Activated CD8-positive, alpha-beta memory T cell treated with anti-CD3 and anti-CD28 coated beads, Interleukin-2, amount 50 U/mL, for 1 hour (primary cell): ENCODE results near the gene NAXD.
"Not testable (repeated sequence)": the region's sequence is repeated elsewhere in the genome, so short reads cannot be mapped to it uniquely, and the experiment has no call there.

Experiments used
- DNase-seq: peaks from one replicate; pipeline ENCODE4 v3.0.0-alpha.2; 2020; ENCODE audit errors: extremely low read depth

The NAXD gene

GRCh38 chr13:110663491-110663890, 48.1 kb downstream of the NAXD start:
- no peak for DNase-seq

DNA sequence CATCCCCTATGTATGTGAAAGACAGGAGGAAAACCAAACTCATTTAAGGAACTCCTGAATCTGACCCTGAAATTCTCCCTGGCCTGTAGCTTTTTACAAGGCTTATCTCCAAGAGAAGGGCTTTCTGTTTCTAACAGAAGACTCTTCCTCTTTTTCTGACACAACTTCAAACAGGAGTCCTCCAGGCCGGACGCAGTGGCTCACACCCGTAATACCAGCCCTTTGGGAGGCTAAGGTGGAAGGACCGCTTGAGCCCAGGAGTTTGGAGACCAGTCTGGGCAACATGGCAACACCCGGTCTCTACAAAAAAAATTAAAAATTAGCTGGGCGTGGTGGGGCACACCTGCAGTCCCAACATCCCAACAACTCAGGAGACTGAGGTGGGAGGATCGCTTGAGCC, 48.7 kb downstream of the NAXD start:
- DNase-seq: no peak

GRCh38 chr13:110664673-110665072, 49.3 kb downstream of the NAXD start:
- DNase-seq: no peak

GRCh38 chr13:110665491-110666254, 50.3 kb downstream of the NAXD start:
- DNase-seq: no peak

GRCh38 chr13:110666255-110666533, 50.8 kb downstream of the NAXD start:
- DNase-seq: no peak

DNA sequence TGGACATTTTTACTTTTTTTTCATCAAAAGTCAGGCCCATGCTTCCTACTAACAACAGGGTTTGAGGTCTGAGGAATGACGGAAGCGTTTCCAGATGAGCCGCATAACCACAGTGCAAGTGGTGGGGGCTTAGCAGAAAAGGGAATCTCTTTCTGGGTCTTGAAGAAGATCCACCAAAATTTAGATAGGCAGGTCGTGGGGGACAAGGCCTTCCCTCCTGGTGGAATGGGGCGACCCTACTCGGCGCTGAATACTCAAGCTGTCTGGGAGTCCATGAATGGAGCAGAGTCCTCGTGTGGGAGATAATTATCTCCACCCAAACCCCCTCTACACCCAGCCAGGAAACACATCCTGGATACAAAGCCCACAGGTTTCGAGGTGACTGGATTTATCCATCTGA, 53.7 kb downstream of the NAXD start:
- no peak for DNase-seq

DNA sequence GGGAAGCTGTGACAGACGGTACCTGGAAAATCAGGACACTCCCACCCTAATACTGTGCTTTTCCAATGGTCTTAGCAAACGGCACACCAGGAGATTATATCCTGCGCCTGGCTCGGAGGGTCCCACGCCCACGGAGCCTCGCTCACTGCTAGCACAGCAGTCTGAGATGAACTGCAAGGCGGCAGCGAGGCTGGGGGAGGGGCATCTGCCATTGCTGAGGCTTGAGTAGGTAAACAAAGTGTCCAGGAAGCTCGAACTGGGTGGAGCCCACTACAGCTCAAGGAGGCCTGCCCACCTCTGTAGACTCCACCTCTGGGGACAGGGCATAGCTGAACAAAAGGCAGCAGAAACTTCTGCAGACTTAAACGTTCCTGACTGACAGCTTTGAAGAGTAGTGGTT, 54.5 kb downstream of the NAXD start:
- not testable (repeated sequence) for DNase-seq

DNA sequence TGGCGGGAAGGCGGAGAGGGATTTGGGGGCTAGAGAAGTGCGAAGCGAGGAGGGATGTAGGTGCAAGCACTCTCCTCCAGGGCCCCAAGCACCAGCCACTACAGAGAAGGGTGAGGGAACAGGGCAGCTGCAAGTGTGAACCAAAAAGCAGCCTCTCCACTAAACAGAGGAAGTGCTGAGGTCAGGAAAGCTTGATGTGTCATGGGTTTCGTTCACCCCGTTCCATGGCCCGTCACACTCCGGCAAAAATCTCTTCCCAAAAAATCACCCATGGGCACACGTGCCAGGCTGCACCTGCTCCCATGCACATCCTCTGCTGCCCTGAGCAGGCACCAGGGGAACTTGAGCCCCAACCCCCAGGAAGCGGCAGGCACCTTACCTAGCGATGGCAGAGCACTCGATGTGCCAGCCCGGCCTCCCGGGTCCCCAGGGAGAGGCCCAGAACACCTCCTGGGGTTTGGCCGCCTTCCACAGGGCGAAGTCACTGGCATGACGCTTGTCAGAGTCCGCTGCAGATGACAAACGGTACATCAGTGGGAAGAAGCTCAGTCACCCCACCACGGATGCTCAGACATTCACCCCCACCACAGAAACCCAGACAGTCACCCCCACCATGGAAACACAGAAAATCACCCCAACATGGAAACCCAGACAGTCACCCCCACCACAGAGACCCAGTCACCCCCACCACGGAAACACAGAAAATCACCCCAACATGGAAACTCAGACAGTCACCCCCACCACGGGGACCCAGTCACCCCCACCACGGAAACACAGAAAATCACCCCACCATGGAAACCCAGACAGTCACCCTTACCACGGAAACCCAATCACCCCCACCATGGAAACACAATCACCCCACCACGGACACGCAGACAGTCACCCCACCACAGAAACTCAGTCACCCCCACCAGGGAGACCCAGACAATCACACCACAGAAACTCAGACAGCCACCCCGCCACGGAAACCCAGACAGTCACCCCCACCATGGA, 61.5 kb downstream of the NAXD start:
- no peak for DNase-seq

DNA sequence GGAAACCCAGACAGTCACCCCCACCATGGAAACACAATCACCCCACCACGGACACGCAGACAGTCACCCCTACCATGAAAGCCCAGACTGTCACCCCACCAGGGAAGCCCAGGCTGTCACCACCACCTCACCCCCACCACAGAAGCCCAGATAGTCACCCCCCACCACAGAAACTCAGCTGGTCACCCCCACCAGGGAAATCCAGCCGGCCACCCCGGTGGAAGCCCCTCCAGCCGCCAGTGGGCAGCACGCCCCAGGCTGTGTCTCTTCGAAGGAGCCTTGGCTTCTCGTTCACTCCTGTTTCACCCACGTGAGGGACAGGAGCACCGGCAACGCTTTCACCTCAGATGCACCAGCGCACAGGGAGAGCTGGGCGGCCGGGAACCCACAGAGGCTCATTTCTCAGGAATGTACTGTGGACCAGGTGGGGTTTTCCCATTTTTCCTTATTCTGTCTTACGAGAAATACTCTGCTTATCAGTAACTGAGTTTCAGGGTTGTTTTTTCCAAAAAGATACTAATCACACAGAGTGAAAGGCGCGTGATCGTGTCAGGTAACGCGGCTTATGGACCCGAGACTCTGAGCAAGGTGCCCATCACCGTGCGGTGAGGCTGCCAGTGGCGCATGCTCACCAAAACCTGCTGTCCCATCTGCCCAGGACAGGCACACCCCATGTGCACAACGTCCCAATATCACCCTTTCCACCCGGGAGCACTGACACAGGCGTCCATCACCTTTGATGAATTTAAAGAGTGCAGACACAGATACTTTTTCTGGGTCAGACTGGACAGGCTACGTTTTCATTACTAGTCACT, 62.6 kb downstream of the NAXD start:
- no peak for DNase-seq

DNA sequence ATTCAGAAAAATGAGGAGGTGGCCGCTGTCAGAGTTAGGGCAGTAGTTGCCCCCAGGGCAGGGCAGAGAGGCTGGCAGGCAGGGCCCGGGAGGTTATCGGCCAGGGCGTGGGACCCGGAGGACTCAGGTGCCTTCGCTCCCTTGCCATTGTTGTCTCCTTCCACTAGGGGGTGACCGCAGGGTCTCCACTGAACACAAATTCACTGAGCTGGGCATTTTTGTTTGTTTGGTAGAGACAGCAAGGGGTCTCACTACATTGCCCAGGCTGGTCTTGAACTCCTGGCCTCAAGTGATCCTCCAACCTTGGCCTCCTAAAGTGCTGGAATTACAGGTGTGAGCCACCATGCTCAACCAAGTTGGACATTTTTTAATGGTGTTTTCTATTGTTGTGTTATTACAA, 65.5 kb downstream of the NAXD start:
- no peak for DNase-seq

DNA sequence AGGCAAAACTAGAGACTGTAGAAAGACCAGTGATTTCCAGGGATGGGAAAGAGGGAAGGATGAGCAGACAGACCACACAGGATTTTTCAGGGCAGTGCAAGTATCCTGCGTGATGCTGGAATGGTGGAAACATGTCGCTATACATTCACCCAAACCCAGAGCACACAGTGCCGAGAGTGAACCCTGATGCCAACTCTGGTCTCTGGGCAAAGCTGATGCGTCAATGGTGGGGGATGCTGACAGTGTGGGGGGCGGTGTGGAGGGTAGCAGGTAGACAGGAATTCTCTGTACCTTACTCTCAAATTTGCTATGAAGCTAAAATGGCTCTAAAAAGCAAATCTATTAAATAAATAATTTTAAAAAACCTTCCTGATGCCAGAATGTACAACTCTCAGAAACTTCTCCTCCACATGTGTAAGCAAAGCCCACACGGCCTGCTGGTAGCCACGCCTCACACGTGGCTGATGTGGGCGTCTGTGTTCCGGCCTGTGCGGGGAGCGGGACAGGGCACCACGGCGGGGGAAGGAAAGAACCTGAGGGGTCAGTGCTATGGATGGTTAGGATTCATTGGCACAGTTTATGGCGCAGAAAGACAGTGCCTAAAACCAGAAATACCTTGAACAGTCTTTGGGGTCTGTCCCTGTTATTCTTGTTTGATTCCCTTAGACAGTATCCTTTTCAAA, 66.7 kb downstream of the NAXD start:
- no peak for DNase-seq

GRCh38 chr13:110682746-110683145, 67.4 kb downstream of the NAXD start:
- no peak for DNase-seq

DNA sequence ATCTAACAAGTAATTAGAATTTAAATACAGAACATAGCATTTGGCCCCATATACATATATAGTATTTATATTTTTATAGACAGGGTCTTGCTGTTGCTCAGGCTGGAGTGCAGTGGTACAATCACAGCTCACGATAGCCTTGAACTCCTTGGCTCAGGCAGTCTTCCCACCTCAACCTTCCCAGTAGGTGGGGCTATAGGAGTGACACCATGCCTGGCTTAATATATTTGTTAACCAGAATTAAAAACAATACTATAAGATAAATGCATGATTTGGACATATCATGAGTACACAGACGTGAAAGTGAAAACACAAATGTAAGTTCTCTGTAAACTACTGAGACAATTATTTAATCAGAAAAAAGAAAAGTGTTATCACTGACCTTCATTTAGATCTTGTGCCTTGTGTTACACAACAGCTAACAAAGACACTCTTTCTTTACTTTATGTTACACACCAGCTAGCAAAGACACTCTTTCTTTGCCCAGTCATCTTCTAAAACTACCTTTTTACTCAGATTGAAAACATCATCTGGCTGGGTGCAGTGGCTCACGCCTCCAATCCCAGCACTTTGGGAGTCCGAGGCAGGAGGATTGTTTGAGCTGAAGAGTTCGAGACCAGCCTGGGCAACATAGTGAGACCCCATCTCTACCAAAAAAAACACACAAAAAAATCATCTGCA, 68.0 kb downstream of the NAXD start:
- no peak for DNase-seq

- no peak for DNase-seq
Measured at GRCh38 chr13:110683921-110684320, 68.6 kb downstream of the NAXD start.

GRCh38 chr13:110684388-110685056, 69.2 kb downstream of the NAXD start:
- no peak for DNase-seq

DNA sequence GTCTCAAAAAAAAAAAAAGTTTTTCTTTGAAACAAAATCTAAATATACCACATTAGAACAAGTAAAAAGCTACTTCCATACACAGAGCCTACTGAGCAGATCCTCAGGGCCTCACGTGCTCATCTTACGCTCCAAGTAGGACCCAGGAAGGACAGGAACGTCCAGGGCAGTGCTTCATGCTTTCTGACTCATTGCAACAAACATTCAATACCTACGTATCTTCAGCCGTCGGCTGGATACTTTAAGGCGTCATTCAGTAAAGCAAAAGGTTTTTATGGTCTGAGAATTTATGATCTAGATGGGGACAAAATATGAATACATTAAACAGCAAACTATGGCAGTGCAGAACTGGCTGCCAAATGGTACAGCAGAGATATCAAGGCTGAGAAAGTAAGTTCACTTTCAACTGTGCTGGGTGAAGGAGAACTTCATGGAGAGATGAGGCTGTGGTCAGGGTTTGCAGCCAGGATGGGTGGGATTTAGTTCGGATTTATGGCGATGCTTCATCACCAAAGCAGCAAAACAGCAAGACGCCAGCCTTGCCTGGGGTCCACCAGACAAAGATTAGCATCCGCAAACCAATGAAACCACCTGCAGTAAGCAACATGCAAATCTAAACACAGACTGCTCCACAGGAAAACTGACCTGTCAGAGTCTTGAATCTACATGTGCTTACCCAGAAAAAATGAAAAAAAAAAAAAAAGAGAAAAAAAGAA, 70.1 kb downstream of the NAXD start:
- no peak for DNase-seq

- no peak for DNase-seq
Measured at GRCh38 chr13:110687736-110688135, 72.4 kb downstream of the NAXD start.

DNA sequence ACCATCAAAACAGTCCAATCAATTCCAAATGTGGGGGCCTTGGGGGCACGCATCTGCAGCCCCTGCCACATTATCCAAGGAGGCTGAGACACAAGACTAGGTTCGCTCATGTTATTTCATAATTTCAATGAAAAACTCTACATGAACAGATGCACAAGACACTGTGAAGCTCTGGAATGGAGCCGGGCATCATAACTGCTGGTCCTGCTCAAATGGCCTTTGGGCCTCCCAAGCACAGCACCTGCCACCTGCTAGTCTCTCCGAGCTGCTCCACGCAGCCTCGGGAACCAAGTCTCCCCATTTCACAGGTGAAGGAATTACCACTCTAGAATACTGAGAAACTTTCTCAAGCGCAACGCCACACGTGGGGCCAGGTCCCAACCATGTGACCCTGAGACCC, 73.7 kb downstream of the NAXD start:
- no peak for DNase-seq
